ENCODE results near the gene ZNRF3. TPM values are rescaled to one million over a fixed set of nuclear protein-coding genes. Genes with fewer than 3 reads are reported as not detected.

The ZNRF3 gene
- total RNA-seq, 6 donors from 2014 or later, result 11.4 to 16.9 (median 14.4) TPM

DNA sequence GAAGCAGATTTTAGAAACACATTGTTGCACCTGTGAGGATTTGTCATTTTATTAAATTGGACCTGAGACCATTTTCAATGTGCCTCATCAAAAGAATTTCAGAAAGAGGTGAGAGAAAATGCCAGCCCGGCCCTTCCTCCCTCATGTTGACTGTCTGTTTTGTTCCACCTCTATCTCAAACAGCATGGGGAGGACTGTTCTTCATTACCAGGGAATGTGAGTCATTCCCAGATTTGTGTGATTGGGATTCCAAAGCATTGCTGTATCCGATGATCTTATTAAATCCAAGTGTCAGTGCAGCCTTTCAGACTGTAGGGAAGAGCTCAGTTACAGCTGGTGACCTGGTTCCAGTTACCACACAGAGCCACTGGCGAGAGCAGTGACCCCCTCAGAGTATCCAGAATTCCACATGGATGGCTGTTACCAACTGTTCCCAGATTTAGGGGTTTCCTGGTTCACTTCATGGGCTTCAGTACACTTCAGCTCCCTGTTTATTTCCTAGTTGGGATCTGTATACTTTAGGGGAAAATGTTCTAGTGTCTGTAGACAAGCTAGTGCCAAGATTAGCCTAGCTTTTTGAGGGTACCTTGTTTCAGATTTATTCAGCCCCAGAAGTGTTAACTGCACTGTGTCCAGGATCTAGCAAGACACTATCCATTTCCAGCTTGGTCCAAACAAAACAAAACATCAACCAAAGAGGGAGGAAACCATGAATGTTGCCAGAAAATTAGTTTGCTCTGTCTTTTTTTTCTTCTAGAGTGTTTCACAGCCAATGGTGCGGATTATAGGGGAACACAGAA lies 210.3 kb downstream of the ZNRF3 start:
- Histone ChIP-seq H3K9me3 (no peaks in the 10 kb centered on the region), H3K27me3 (no peaks in the 10 kb centered on the region), H3K27ac (peak overlapping the region in 3 of 4 donors; percentile 10 to 37 (median 23)), H3K4me3 (no peak overlapping the region), H3K36me3 (peaks cover 0 to 11% (median 0%) of the 10 kb centered on the region in 4 donors), H3K4me1 (peaks cover 6 to 11% (median 9%) of the 10 kb centered on the region in 4 donors)
- 72 to 87% methylated on average over 4 of the region's 4 CpGs for WGBS, 2 donors
- ATAC-seq (ENCODE audit: low FRiP score in 2 of 2) (peak; percentile 54 to 90), DNase-seq (no peak)
- TF ChIP-seq POLR2AphosphoS5 (IDR thresholded peaks at IDR 0.05), result peak in 1 of 2 donors; percentile 15
- no peak for TF ChIP-seq EP300 (IDR thresholded peaks at IDR 0.05)
- no peak for TF ChIP-seq POLR2A (IDR thresholded peaks at IDR 0.05)

DNA sequence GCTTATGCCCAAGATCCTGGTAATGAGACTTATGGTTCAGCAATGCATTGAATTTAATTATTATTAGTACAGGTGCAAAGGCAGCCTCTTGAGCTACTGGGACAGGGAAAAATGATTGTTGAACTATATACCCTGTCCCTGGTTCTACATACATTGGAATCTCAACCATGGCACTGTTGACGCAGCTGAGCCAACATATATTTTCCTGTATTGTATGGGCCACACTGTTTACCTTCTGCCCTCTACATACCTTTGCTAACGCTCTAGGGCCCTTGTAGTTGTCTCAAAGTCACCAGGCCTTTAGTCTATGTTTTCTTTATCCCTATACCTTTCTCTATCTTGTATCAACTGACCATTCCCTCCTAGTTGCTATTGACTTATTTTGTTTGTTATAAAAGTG lies 212.1 kb downstream of the ZNRF3 start:
- Histone ChIP-seq H3K4me3 (no peak overlapping the region), H3K36me3 (peaks cover 0 to 22% (median 0%) of the 10 kb centered on the region in 4 donors), H3K9me3 (no peaks in the 10 kb centered on the region), H3K27me3 (no peaks in the 10 kb centered on the region), H3K27ac (no peak overlapping the region), H3K4me1 (peaks cover 4 to 11% (median 7%) of the 10 kb centered on the region in 4 donors)
- WGBS, 2 donors, result 80 to 90% methylated on average over 2 of the region's 2 CpGs
- no peak for TF ChIP-seq POLR2AphosphoS5 (IDR thresholded peaks at IDR 0.05)
- TF ChIP-seq, protein P1, sequence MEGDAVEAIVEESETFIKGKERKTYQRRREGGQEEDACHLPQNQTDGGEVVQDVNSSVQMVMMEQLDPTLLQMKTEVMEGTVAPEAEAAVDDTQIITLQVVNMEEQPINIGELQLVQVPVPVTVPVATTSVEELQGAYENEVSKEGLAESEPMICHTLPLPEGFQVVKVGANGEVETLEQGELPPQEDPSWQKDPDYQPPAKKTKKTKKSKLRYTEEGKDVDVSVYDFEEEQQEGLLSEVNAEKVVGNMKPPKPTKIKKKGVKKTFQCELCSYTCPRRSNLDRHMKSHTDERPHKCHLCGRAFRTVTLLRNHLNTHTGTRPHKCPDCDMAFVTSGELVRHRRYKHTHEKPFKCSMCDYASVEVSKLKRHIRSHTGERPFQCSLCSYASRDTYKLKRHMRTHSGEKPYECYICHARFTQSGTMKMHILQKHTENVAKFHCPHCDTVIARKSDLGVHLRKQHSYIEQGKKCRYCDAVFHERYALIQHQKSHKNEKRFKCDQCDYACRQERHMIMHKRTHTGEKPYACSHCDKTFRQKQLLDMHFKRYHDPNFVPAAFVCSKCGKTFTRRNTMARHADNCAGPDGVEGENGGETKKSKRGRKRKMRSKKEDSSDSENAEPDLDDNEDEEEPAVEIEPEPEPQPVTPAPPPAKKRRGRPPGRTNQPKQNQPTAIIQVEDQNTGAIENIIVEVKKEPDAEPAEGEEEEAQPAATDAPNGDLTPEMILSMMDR (IDR thresholded peaks at IDR 0.05), result no peak
- TF ChIP-seq EP300 (IDR thresholded peaks at IDR 0.05), result no peak
- TF ChIP-seq POLR2A (IDR thresholded peaks at IDR 0.05), result no peak
- ATAC-seq (ENCODE audit: low FRiP score in 2 of 2) (no peak), DNase-seq (no peak)

DNA sequence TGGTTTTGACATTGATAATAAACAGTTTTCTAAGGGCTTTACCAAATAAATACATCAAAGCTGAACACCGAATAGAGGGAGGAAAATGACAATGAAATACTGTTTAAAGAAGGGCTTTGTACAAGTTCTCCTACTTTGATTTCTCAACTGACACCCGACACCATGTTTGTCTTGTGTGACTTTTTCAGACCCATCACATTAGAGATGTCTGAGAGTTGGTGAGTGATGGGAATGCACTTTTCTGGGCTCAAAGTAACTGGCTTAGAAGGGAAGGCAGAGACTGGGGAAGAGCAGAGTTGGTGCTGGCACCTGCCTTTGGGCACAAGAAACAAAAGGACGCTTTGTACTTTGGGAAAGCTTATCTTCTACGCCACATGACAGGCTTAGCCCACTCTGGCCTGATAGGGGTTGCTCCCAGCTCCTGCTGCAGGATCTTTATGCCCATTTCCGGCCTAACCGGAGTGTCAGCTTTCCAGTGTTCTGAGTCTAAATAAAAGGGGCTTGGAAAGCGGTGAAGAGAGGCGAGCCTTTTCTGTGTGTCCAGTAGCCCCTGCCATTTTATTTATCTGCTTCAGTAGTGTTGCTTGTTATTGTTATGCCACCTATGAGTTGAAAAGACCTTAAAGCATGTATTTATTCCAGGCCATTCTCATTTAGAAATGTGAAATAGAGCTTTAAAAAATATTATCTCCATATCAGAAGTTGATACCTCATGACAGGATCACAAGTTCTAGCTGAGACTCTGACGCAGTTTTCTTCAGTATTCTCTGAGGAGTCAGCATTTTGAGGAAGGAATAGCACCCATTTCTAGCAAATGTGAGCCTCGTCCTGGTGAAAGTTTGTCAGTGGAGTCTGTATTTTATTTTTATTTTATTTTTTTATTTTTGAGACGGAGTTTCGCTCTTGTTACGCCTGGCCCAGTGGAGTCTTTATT lies 213.6 kb downstream of the ZNRF3 start:
- ATAC-seq (ENCODE audit: low FRiP score in 2 of 2) (no peak), DNase-seq (no peak)
- Histone ChIP-seq H3K36me3 (peaks cover 0 to 22% (median 0%) of the 10 kb centered on the region in 4 donors), H3K27me3 (no peaks in the 10 kb centered on the region), H3K4me1 (peaks cover 0 to 8% (median 4%) of the 10 kb centered on the region in 4 donors), H3K4me3 (no peak overlapping the region), H3K9me3 (no peaks in the 10 kb centered on the region), H3K27ac (no peak overlapping the region)
- no peak for TF ChIP-seq EP300 (IDR thresholded peaks at IDR 0.05)
- TF ChIP-seq, protein P1 (IDR thresholded peaks at IDR 0.05), result no peak
- 81 to 83% methylated on average over 13 of the region's 13 CpGs for WGBS, 2 donors

DNA sequence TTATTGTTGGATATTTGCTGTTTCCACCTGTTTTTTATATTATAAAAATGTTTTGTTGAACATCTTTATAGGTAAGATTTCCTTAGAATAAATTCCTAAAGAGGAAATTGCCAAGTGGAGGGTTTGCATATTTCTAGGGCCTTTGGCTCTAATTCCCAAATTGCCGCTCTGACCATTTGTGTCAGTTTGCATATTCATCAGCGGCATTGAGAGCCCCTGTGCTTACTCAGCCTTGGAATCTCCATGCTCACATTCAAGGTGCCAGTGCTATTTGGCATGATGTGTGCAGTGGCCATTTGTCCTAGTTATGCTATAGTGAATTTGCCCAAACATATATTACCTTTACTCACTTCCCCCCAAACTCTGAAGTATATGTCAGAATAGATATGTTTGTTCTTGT lies 214.9 kb downstream of the ZNRF3 start:
- H3K4me3 ChIP-seq, result no peak overlapping the region
- no peak for ATAC-seq (ENCODE audit: low FRiP score in 2 of 2)
- no peak for DNase-seq
- no peaks in the 10 kb centered on the region for H3K9me3 ChIP-seq
- 94 to 96% methylated on average over 2 of the region's 2 CpGs for WGBS, 2 donors
- H3K27me3 ChIP-seq, result no peaks in the 10 kb centered on the region
- no peaks in the 10 kb centered on the region for H3K4me1 ChIP-seq
- peaks cover 0 to 22% (median 0%) of the 10 kb centered on the region in 4 donors for H3K36me3 ChIP-seq
- TF ChIP-seq EP300 (IDR thresholded peaks at IDR 0.05) (no peak), POLR2AphosphoS5 (IDR thresholded peaks at IDR 0.05) (no peak), POLR2A (IDR thresholded peaks at IDR 0.05) (no peak)
- TF ChIP-seq, protein P1 (IDR thresholded peaks at IDR 0.05), result no peak
- no peak overlapping the region for H3K27ac ChIP-seq

DNA sequence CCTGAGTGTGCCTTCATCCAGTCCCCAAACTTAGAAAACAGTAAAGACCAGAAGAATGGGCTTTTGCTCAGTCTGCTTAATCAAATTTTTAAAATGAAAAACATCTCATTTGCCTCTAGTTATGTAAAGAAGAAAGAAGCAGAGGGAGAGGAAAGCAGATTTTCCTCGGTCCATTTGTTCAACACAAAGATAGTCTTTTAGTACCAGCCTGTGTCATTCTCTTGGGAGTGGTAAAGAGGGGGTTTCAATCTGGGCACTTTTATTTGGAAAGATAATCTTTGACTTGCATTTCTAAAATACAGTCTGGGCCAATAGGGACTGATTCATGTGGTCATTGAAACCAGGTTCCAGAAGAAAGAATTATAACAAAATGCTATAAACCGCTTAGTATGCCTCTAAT lies 218.9 kb downstream of the ZNRF3 start:
- no peaks in the 10 kb centered on the region for H3K27me3 ChIP-seq
- H3K4me1 ChIP-seq, result no peaks in the 10 kb centered on the region
- H3K9me3 ChIP-seq, result no peaks in the 10 kb centered on the region
- 94 to 95% methylated on average over 2 of the region's 2 CpGs for WGBS, 2 donors
- peaks cover 0 to 13% (median 0%) of the 10 kb centered on the region in 4 donors for H3K36me3 ChIP-seq
- H3K27ac ChIP-seq, result no peak overlapping the region
- no peak for TF ChIP-seq POLR2A (IDR thresholded peaks at IDR 0.05)
- TF ChIP-seq, protein P1 (IDR thresholded peaks at IDR 0.05), result no peak
- no peak for ATAC-seq (ENCODE audit: low FRiP score in 2 of 2)
- no peak overlapping the region for H3K4me3 ChIP-seq
- DNase-seq, result no peak

All from upper lobe of left lung (tissue), 6 donors.